GM19397 (cell line): ENCODE measurements around the gene TOR4A.
"Not testable (repeated sequence)": the region's sequence is repeated elsewhere in the genome, so short reads cannot be mapped to it uniquely, and the experiment has no call there.

ENCODE experiments used
- ATAC-seq: cut with Tn5 transposase; IDR thresholded peaks from one replicate; pipeline ENCODE4 v1.9.1; 2021; ENCODE audit warnings: mild to moderate bottlenecking, moderate library complexity; ENCODE audit not compliant: unreplicated experiment

The TOR4A gene

GRCh38 chr9:137237759-137238726 is 39.5 kb upstream of the TOR4A start:
- no peak for ATAC-seq

DNA sequence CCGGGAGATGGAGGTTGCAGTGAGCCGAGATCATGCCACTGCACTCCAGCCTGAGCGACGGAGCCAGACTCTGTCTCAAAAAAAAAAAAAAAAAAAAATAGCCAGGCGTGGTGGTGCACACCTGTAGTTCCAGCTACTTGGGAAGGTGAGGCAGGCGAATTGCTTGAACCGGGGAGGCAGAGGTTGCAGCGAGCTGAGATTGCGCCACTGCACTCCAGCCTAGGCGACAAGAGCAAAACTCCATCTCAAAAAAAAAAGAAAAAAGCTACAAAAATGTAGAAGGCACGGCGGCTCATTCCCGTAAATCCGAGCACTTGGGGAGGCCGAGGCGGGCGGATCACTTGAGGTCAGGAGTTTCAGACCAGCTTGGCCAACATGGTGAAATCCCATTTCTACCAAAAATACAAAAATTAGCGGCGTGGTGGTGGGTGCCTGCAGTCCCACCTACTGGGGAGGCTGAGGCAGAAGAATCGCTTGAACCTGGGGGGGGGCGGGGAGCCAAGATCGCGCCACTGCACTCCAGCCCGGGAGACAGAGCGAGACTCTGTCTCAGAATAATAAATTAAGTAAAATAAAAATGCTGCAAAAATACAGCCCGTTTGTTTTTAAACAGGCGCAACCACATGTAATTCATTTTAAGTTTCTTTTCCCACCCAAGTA is 37.9 kb upstream of the TOR4A start:
- ATAC-seq = not testable (repeated sequence)

- ATAC-seq = peak; percentile 23
These were observed 37.1 kb upstream of the TOR4A start for GRCh38 chr9:137240318-137240840.

GRCh38 chr9:137240841-137241489 is 36.6 kb upstream of the TOR4A start, which contains the start of gene TUBB4B:
Gene TUBB4B, plus strand, starts transcription at chr9:137241287. Its CDS starts 74 bp downstream, at chr9:137241361.
- peak; percentile 67 for ATAC-seq

GRCh38 chr9:137241490-137242268 is 35.8 kb upstream of the TOR4A start:
- ATAC-seq = no peak

GRCh38 chr9:137242269-137243203 is 35.0 kb upstream of the TOR4A start:
- ATAC-seq = no peak

- not testable (repeated sequence) for ATAC-seq
These were observed 34.3 kb upstream of the TOR4A start for GRCh38 chr9:137243266-137243625.

DNA sequence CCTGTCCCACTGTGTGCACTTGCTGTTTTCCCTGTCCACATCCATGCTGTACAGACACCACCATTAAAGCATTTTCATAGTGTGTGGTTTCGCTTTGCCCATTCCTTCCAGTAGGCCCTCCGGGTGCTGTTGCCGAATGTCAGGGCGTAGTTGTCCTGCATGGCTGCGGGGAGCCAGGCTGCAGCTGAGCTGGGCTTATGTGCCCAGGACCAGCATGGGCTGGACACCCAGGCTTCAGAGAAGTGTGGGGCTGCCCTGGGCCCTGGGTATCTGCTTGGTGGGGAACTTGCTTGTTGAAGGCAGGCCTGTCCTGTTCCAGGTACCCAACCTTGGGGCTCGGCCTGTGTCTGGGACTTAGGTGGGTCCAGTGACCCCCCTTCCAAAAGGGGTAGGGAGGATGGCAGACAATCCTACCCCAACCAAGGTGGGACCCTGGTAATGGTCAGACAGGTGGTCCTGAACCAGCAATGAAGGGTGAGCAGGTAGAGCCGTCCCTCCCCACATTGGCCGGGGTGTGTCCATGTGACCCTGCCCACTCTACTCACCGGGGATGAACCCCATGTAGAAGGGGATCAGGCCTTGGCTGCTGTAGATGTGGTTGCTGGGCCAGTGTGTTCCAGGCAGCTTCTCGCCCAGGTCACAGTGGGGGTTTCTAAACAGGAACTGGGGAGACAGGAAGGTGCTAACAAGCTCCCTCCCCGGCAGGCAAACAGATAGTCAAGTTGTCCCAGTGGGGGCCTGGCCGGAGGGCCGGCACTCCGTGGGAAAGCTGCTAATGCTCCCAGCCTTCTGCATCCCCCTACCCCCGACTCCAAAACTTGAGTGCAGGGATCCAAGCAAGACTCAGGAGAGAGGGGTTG is 33.7 kb upstream of the TOR4A start:
- no peak for ATAC-seq

GRCh38 chr9:137244486-137245449 is 32.8 kb upstream of the TOR4A start:
- no peak for ATAC-seq

DNA sequence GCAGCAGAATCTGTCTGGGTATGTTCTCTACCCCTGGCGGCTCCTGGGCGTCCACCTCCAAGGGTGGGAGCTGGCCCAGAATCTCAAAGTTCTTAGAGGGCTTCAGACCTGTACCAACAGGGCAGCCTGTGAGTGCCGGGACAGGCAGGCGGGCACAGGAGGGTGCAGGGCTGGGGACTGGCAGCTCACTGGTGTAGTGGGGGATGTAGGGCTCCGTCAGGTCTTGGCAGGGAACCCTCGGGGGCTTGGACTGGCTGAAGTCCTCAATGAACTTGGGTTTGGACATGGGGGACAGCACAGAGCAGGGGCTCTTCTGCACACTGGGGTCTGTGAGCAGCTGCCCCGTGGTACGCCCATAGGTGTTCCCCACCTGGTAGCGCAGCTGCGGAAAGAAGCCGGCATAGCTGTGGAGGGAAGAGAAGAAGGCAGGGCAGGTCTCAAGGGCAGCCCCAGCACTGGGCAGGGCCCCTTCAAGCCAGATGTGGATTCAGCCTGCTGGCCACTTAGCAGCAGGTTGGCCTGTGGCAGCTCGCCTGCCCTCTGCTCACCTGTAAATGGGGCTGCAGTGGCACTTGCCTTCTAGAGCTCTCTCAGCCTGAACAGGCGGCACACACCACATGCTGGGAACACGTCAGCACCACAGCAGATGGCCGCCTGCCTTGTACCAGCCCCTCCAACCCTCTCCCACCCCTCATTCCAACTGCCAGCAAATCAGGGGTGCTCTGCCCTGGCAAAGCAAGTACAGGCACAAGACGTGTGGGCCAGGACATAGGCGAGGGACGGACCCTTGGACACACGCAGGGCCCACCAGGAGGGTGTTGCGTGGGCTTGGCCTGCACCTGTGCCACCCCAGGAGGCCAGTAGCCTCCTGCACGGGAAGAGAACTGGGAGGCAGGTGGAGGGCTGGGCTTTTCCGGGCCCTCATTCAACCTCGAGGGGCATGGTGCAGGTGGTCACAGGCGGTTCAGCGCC is 31.8 kb upstream of the TOR4A start:
- no peak for ATAC-seq

DNA sequence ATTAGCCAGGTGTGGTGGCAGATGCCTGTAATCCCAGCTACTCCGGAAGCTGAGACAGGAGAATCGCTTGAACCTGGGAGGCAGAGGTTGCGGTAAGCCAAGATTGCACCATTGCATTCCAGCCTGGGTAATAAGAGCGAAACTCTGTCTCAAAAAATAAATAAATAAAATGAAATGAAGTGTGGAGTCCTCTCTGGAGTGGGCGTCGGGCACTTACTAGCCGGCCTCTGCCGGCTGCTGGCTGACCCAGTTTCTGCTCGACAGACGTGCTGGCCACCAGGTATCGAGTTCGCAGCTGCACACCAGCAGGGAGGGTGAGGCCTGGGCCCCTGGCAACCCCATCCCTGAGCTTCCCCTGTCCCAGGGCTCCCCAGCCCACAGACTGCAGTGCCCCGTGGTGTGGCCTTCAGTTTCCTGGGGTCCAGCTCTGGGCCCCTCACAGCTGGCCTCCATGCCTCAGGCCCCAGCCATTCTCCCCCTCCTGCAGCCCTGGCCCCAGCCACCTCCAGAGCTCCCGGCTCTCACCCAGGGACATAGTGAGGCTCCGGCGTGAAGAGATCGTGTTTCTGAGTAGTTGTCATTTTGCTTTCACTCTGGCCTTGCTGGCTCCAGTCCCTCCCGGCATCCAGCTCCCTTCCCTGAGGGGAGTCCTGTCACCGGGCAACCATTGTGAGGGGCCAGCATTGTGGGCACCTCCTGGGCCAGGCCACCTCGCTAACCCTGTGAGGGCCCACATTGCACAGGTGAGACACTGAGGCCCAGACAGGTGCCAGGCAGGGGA is 30.2 kb upstream of the TOR4A start:
- no peak for ATAC-seq

DNA sequence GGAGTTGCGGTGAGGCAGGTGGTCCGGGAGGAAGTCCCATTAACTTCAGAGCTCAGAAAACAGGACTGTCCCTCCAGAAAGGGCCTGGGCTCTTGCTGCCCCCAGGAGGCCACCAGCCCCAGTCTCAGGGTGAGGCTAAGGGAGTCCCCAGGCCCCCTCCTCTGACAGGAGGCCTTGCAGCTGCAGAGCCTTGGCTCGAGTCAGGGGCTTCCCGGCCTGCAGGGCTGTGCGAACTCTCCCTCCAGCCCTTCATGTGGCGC is 29.7 kb upstream of the TOR4A start:
- ATAC-seq = no peak

DNA sequence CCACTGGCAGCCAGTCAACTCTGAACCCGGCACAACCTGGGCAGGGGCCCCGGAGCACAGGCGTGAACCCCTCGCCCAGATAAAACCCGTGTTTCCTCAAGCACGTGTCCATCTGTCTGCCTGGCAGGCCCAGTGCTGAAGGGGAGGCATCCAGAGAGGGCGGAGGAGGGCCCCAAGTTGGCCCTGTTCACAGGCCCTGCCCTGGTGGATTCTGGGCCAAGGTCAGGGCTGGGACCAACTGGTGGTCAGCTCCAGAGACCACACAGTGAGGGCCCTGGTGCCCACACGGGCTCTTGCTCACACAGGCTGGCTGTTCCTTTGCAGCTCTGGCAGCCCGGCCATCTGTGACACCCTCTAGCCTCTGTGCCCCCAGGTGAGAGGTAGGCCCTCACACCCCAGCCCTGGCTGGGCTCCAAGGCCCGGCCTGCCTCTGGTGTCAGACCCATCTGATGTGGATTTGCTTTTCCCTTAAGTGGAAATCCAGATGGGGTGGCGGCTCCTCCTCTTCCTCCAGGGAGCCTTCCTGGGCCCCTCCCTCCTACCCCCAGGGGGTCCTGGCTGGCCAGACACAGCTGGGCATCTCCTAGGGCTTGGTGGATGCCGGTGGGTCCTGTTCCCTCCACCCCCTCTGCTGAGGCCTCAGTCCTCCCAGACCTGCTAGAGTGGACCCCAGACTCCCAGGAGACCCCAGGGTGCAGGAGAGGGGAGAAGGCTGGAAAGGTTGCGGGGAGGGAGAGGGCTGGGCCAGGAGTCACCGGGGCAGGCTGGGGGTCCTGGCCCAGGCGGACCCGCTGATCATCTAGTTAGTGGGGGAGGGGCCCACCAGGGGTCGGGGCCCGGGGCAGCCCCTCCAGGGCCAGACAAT is 27.0 kb upstream of the TOR4A start:
- no peak for ATAC-seq

DNA sequence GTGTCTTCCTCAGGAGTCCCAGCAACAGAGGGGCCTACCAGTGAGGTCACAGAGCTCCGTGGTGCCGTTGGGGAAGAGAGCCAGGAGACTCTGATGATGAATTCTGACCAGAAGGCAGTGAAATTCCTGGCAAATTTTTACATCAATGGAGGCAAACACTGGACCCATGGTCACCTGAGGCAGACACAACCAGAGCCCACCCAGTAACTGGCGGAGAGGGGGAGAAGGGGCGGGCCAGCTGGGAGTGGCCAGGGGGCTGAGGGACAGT is 26.4 kb upstream of the TOR4A start, which contains the start of gene STPG3:
TSS of gene STPG3 (plus strand) at position 93 of the 268 bp plus-strand sequence. CDS start at position 94, 1 bp downstream.
- ATAC-seq = no peak
